Suprapubic skin (tissue), 4 donors: ENCODE results near the gene GTF2H4.

Experiments
- EP300 ChIP-seq: sonication (generic); formaldehyde crosslinking; IDR thresholded peaks from one replicate; pipeline ENCODE4 v1.6.1; 2017; ENCODE audit warnings: antibody characterized with exemption
- POLR2A ChIP-seq, 2 donors: fragments of 450-650 bp; IDR thresholded peaks; one replicate each; pipeline ENCODE4 v1.6.1; 2017; ENCODE audit warnings: antibody characterized with exemption in 2 of 2, mild to moderate bottlenecking in 2 of 2, moderate library complexity in 2 of 2
- POLR2AphosphoS5 ChIP-seq, 3 donors: sonication (generic); formaldehyde crosslinking; IDR thresholded peaks; one replicate each; pipeline ENCODE4 v1.6.1; 2017; ENCODE audit warnings: antibody characterized with exemption in 3 of 3
- TF ChIP-seq, protein P1 (sequence below), 2 donors: fragments of 200-600 bp in 1 of 2; fragments of 450-650 bp in 1 of 2; sonication (generic) in 1 of 2; IDR thresholded peaks; one replicate each; pipeline ENCODE4 v1.5.1; 2016 to 2019; ENCODE audit warnings: antibody characterized with exemption in 2 of 2, mild to moderate bottlenecking in 1 of 2, moderate library complexity in 1 of 2

DNA sequence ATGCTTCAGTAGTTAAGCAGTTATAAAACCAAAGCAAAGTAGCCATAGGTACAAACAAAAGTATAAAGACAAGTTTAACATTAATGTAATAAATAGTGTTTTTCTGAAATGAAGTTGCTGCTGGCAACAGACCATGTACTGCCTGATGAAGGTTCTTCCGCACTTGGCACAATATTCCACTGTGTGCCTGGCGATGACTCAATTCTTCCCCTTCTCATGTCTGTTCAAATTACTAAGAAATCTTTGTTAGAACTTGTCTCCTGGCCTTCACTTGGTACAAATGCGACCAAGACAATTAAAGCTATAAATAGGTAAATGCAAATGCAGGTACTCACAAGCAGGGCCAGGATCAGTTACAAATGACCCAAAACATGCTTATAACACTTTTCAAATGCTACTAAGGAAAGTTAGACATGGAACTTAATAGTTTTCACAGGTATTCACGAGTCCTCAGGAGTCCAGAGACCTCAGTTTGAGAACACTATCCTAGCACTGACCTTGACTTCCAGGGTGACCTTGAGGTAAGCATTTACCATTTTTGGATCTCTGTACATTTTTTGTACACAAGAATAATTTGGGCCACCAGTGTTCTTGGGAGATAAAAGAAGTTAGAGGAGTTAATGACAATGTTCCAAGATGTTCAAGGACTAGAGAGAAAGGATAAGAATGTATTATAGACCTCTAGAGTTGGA, 31.8 kb upstream of the GTF2H4 start:
- no peak for TF ChIP-seq POLR2A (IDR thresholded peaks at IDR 0.05)
- TF ChIP-seq, protein P1, sequence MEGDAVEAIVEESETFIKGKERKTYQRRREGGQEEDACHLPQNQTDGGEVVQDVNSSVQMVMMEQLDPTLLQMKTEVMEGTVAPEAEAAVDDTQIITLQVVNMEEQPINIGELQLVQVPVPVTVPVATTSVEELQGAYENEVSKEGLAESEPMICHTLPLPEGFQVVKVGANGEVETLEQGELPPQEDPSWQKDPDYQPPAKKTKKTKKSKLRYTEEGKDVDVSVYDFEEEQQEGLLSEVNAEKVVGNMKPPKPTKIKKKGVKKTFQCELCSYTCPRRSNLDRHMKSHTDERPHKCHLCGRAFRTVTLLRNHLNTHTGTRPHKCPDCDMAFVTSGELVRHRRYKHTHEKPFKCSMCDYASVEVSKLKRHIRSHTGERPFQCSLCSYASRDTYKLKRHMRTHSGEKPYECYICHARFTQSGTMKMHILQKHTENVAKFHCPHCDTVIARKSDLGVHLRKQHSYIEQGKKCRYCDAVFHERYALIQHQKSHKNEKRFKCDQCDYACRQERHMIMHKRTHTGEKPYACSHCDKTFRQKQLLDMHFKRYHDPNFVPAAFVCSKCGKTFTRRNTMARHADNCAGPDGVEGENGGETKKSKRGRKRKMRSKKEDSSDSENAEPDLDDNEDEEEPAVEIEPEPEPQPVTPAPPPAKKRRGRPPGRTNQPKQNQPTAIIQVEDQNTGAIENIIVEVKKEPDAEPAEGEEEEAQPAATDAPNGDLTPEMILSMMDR (IDR thresholded peaks at IDR 0.05) = no peak
- TF ChIP-seq EP300 = no peak
- no peak for TF ChIP-seq POLR2AphosphoS5 (IDR thresholded peaks at IDR 0.05)
